GM19023 (cell line): ENCODE measurements around the gene ARVCF.

Experiments used
- ATAC-seq: cut with Tn5 transposase; IDR thresholded peaks from one replicate; pipeline ENCODE4 v1.9.1; 2021; ENCODE audit warnings: mild to moderate bottlenecking, moderate library complexity; ENCODE audit not compliant: unreplicated experiment

ARVCF gene

DNA sequence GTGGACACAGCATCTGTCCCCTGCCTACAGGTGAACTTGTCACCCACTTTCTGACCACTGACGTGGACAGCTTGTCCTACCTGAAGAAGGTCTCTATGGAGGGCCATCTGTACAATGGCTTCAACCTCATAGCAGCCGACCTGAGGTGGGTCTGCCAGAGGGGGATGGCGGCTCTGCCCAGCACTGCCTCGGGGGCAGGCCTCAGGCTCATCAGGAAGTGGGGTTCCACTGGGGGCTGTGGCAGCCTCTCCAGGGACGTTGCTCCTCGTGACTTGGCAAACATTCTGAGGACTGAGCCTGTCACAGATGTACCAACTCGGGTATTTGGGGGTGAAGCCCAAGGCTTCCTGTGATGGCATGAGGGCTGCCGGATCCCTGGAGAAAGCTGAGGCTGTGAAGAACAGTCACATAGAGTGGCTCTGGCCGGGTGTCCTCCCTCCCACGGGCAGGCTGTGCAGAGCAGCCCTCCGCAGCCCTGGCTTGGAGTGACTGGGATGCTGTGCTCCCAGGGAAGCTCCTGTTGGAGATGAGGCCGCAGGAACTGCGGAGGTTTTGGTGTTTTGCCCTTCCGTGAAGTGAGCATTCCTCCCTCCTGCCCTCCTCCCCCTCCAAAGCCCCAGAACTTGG lies 36.9 kb upstream of the ARVCF start:
- ATAC-seq, result no peak

DNA sequence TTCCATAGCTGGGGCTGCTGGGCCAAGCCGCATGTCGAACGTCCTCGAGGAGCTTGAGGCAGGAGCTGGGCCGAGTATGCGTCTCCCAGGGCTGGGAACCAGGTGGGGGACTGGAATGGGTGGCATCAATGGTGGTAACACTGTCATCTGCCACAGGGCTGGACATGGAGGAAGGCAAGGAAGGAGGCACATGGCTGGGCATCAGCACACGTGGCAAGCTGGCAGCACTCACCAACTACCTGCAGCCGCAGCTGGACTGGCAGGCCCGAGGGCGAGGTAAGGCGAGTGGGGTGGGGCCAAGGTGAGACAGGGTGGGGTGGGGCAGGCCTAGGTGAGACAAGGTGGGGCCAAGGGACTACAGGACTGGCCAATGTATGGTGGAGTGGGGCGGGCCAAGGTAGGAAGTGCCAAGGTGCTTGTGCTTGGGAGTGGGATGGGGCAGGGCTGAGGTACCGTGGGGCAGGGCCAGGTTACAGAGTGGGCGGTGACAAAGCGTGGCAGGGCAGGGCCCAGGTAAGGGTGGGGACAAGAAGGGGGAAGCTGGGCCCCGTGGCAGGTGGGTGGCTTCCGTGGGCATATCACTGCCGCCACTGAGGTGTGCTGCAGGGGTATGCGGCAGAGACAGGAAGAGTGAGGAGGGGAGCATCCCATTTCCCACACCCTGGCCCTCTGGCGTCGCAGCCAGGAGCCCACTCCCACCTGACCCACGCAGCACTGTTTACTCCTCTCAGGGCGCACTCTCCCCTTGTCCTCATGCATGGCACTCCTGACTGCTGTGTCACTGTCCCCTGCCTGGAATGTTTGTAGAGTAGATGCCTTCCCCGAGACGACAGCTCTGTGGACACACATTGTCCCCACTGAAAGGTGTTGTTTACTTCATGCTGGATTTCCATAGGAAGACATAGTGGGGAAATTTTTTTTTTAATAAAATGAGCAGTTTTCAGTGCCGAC lies 36.0 kb upstream of the ARVCF start:
- no peak for ATAC-seq

DNA sequence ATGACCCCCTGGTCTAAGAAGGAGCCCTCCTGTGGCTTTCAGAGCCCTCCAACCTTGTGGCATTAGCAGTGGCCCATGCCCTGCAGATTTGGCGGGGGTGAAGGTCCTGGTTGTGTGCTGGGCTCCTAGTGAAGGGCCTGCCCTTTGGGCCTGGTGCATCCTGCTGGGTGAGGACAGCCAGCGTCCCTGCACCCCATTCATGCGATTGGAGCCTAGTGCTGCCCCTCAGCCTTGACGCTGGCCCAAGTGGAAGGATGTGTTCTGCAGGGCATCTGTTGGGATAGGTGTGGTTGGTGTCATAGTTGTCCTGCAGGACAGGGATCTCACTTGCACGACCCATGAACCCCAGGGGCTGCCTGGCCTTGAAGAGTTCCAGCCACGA lies 35.3 kb upstream of the ARVCF start:
- ATAC-seq, result no peak

DNA sequence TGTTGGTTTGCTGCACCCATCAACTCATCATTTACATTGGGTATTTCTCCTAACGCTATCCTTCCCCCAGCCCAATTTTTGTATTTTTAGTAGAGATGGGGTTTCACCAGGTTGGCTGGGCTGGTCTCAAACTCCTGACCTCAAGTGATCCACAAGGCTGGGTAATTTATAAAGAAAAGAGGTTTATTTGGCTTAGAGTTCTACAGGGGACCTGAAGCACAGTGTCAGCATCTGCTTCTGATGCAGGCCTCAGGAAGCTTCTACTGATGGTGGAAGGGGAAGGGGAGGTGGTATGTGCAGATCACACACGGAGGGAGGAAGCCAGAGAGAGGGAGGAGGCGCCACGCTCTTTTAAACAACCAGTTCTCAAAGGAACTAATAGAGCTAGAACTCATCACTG lies 30.1 kb upstream of the ARVCF start:
- no peak for ATAC-seq

DNA sequence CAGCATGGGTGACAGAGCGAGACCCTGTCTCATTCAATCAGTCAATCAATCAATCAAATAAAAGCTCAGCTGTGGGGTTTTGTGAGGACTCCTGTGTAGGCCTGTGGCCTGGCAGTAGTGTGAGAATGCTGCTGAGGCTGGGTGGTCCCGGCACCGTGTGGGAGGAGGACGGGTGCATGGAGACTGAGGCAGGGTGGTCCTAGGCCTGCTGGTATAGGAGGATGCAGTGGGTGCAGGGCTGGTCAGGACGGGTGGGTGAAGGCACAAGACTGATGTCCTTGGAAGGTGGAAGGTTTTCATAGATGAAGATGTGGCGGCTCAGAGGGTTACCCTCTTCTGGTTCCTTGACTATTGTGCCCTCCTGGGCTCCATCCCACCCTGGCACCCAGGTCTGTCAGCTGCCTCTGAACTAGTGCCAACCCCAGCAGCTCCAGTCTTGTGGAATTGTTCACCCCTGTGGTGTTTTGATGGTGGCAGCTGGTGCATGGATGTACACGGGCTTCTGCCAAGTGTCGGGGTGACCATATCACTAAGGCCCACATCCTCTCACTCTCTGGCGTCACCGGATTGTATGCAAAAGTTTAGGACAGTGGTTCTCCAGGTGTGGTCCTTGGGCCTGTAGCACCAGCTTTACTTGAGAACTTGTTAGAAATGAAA lies 28.0 kb upstream of the ARVCF start:
- ATAC-seq, result no peak

DNA sequence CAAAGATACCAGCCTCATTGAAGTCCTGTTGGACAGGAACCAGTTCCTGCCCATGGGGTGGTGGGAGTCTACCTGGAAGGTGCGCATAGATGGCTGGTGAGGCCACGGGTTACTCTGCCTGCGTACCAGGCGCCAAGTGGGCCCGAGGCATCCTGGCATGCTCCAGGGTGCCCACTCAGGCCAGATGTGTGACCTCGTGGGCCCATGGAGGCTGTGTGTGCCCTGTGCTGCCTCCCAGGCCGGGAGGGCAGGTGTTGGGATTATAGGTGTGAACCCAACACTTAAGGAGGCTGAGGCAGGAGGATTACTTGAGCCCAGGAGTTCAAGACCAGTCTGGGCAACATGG lies 27.3 kb upstream of the ARVCF start:
- ATAC-seq, result no peak

DNA sequence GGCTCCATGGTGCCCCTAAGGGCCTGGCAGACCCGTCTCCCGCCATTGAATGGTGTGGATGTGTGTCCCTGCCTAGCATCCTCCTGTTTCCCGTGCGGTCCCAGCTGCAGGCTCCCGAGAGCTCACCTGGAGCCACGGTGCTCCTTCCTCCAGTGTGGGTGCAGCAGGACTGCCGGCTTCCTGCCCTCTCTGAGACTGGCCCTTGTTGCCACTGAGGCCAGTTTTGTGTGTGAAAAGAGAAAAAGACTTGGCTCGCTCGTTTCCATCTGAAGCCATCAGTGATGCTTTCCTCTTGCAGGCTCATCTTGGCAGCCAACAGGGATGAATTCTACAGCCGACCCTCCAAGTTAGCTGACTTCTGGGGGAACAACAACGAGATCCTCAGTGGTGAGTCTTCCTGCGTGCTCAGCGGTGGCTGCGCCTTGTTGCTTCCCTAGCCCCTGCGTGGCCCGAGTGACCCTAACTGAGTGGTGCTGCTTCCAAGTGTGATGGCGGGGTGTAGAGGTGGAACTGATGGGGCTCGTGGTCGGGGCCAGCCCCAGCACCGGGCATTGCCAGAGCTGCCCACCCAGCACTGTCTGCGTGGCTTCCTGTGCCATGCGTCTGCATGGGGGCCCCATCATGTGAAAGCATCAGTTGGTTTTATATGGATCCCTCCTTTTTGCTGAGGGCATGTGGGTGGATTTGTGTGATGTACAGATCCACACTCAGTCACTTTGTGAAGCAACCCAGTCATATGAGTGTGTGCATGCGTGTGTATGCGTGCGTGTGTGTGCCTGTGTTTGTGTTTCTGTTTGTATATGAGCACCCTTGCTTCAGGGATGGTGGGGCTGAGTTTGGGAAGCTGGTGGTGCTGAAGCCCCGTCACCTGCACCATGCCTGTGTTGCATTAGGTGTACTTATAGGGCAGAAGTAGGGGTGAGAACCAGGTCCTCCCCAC lies 26.7 kb upstream of the ARVCF start:
- ATAC-seq, result no peak

DNA sequence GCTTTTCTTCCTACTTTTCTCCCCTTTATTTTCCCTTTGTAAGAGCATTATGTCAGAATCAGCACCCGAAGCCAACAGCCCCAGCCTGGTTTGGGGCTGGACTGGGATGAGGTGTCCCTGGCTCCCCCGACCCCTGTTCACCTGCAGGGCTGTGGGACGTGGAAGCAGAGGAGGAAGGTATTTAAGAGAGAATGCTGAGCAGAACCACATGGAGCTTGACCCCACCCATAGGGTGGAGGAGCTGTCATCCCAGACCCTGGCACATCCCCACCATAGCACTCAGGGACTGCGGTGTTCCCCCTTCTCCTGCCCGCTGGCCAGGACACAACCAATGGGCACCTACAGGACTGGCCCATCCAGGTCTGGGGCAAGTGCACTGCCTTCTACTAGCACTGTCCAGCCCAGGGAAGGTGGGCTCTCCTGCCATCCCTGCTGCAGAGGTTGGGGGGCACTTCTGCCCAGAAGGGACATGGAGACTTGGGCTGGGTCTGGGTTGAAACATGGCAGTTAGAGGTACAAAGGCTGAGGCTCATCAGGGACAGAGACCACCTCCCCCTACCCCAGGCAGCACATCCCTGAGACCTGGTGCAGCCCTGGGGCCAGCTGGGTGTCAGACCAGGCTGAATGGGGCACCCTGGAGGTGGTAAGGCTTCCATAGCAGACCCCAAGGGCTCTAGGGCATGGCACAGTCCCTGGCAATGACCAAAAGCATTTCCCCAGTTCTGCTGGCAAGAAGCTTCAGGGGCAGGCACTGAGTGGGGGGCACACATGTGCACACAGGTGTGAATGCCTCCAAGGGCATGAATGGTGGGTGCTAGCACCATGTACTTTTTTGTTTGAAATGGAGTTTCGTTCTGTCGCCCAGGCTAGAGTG lies 23.9 kb upstream of the ARVCF start:
- no peak for ATAC-seq

DNA sequence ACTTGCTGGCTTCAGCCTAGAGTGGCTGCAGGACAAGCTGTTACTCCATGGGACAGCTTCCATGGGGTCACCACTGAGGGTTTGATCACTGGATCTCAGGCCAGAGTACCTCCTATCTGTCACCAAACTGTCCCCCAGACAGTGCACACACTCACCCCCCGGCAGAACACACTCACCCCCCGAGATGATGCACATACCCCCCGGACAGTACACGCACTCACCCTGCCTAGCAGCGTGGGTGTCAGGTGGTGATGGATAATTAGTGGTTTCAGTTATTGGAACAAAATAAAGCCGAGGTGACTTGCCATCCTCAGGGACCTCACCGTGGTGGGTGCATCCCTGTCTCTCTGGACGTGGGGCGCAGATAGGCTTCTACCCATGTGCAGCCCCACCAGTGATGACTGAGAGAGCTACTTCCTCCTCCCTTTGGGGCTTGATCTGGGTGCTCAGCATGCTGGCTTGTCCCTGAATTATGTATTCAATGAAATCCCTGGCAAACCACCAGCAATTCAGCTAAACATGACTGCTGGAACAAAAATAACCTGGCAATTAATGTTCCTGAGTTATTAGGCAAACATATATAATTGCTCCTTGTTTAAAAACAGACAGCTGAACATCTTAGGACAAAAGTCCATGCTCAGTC lies 23.2 kb upstream of the ARVCF start:
- no peak for ATAC-seq

DNA sequence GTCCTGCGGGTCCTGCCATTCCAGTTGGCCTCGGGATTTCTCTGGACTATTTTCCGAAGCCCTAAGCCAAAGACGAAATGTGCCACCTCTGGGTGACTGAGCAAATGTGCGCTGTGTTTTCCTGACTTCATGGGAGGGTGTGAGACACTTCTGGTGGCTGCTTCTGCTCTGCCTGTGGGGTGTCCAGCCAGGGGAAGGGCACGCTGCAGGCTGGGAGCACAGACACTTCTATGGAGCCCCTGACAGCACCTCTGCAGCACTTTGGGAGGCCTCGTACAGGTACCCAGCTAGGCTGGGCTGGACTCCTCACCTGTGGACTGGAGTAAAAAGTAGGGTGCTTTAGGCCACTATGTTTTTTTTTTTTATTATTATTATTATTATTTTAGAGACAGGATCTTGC lies 22.0 kb upstream of the ARVCF start:
- ATAC-seq, result no peak

DNA sequence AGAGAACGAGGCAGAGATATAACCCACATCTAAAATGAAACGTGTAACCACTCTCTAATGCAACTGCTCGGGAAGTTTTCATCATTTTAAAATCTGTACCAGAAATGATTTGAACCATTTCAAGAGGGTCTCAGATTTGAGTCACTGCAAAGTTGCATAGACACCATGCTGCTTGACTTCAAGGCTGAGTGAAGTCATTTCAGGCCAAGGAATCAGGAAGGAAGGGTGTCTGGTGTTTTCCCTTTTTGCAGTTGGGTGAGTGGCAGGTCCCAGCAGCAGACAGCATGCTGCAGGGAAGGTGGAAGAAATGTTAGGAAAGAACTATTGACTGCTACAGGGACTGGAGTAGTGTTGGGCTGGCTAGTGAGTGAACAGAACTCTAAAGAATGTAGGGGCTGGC lies 20.8 kb upstream of the ARVCF start:
- ATAC-seq, result no peak

DNA sequence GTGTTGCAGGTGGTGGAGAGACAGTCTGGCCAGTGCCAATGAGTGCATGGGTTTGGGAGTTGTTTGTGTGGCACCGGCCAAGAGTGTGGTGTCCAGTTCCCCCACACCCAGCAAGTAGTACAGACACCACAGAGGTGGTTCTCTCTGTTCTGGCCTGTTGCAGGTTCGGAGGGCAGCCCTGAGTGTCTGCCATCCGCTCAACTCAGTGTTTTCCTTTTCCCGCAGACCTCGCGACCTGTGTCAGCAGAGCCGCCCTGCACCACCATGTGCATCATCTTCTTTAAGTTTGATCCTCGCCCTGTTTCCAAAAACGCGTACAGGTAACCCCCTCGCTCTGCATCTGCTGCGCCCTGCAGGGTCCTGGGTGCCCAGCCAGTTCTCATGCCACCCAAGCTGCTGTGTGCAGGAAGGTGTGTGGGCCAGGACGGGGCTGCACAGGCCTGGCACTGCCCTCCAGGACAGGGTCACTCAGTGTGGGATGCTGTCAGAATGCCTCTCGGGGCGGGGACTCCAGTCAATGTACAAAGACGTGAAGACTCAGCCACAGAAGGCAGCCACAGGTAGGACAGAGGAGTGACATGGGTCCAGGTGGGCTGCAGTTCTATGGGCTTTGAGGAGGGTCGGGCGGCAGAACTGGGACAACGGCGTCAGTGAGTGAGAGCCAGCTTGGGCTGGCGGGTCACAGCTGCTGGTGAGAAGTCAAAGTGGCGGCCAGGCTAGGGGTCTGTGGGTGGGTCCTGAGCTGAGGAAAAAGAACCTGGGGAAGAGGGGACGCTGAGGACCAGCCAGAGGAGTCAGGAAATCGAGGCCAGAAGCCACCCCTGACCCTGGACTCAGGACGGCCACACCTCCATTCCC lies 20.1 kb upstream of the ARVCF start:
- no peak for ATAC-seq

DNA sequence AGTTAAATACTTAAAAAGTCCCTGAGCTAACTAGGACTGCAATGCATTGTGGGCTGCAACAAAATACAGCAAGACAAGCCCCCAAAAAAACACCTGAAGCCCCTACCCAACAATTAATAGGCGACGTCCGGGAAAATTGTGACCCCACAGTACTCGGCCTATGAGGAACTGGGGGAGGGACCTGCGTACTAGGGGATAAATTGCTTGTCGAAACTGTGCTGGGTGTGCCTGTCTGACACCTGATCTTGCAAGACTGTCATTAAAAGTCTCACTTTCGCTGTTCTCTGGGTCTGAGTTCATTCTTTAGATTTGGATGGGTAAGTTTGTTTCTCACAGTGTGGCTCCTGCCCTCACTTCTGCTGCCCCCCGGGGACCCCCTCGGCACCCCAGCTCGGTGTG lies 19.5 kb upstream of the ARVCF start:
- no peak for ATAC-seq

DNA sequence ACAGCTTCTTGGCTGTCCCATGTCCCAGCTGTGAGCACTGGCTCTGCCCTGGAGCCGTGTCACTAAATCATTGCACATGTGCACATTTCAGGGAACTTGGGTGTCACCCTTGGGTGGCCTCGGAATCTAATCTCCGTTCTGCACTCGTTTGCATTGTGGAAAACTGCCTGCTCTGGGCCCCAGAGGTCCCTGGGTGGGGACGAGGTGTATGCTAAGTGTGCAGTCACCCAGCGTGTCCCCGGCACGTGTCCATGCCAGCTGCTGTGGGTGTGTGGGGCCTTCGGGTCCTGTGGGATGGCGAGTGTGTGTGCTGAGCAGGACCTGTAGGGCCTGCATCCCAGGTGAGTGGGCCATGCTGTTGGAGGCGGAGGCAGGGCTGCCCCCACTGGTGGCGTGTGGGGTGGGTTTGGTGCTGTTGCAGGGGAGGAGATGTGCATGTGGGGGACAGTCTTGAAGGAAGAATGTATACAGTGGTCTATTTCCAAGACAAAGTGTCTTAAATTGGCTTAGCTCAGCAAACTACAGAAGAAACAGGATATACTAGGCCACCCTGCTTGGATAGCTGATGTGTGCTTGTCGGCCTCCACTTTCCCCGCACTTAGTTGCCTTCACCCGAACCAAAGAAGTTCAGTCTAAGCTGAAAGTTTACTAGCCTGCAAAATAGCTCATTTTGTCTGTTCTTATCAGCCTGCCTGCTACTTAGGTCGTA lies 18.9 kb upstream of the ARVCF start:
- no peak for ATAC-seq

DNA sequence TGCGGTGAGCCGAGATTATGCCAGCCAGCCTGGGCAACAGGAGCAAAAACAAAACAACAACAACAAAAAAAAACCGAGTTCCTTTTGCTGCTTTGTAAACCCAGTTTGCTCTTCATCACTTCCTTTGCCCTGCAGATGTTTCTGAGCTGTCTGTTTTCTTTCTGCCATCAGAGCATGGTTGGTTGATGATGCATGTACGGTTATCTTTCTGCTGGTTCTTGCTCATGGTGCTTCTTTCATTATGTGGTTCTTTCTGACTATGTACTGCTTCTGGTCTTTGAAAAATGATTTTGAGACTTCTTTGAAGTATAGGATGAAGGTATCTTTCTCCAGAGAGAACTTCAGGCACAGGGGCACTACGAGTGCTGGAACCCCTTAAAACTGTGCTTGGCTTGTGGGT lies 17.5 kb upstream of the ARVCF start:
- no peak for ATAC-seq

DNA sequence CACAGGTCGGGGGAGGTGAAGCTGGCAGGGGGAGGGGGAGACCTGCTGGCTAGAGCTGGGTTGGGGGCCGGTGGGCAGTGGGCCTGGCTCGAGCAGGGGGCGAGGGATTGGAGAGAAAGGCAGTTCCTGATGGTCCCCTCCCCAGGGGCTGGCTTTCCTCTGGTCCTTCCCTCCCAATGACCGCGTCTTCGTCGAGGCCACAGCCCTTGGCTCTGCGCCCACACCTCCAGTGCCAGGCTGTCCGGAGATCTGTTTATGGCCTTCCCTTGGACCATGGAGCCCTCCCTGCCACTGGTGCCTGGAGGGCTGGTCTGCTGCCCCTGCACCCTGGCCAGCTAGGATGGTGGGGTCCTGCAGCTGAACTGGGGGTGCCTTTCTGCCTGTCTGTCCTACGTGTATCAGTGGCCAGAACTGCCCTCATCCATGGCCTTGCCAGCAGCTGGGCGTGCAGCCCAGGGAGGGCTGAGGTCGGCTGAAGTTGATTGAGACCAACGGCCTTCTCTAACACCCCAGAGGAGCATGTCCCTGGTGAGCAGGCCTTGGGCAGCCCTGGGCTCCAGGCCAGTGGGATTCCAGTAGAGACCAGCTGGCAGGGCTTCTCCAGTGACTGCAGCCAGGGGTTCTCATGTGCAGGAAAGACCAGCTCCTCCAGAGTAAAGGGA lies 16.6 kb upstream of the ARVCF start:
- ATAC-seq, result no peak

DNA sequence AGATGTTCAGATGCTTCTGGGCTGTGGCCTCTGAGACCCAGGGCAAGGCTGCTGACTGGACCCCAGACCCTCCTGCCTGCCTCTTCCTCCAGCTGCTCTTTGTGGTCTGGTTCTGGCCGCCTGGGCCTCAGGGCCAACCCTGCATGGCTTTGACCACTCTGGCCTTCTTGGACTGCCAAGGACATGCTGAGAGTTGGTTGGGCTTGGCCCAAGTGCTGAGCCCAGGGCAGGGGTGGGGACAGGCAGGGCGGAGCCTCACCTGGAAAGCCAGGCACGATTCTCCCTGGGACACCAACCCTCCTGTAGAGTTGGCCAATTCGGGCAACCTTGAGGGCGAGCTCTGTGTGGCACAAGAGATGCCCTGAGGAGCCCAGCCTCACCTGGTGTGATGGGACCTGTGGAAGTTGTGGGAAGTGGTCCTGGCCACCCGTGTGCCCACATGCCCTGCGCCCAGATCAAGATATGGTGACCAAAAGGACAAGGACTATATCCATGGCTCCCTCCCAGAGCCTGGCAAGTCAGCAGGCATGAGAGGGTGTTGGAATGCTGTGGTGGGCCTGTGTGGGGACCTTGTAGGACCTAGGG lies 15.9 kb upstream of the ARVCF start:
- ATAC-seq, result no peak
